ENCODE data around the gene CATSPER4.
A peak's percentile ranks its signal among the peaks of the same experiment; 100 is the strongest.

CATSPER4 gene

GRCh38 chr1:26203642-26204318 is 13.4 kb downstream of the CATSPER4 start:
- DNase-seq: peak in 1 of 2 donors; percentile 41
- Histone ChIP-seq H3K4me1 (no peaks in the 10 kb centered on the region), H3K9me3 (no peaks in the 10 kb centered on the region), H3K27me3 (peaks cover 0 to 33% of the 10 kb centered on the region in 2 donors), H3K4me3 (no peak overlapping the region), H3K36me3 (no peaks in the 10 kb centered on the region), H3K27ac (no peak overlapping the region)
- TF ChIP-seq, protein P1, sequence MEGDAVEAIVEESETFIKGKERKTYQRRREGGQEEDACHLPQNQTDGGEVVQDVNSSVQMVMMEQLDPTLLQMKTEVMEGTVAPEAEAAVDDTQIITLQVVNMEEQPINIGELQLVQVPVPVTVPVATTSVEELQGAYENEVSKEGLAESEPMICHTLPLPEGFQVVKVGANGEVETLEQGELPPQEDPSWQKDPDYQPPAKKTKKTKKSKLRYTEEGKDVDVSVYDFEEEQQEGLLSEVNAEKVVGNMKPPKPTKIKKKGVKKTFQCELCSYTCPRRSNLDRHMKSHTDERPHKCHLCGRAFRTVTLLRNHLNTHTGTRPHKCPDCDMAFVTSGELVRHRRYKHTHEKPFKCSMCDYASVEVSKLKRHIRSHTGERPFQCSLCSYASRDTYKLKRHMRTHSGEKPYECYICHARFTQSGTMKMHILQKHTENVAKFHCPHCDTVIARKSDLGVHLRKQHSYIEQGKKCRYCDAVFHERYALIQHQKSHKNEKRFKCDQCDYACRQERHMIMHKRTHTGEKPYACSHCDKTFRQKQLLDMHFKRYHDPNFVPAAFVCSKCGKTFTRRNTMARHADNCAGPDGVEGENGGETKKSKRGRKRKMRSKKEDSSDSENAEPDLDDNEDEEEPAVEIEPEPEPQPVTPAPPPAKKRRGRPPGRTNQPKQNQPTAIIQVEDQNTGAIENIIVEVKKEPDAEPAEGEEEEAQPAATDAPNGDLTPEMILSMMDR (IDR thresholded peaks at IDR 0.05): no peak
- intact Hi-C loops (cut with DNase I; ENCODE audit: low total_unique reads): no loop called here

DNA sequence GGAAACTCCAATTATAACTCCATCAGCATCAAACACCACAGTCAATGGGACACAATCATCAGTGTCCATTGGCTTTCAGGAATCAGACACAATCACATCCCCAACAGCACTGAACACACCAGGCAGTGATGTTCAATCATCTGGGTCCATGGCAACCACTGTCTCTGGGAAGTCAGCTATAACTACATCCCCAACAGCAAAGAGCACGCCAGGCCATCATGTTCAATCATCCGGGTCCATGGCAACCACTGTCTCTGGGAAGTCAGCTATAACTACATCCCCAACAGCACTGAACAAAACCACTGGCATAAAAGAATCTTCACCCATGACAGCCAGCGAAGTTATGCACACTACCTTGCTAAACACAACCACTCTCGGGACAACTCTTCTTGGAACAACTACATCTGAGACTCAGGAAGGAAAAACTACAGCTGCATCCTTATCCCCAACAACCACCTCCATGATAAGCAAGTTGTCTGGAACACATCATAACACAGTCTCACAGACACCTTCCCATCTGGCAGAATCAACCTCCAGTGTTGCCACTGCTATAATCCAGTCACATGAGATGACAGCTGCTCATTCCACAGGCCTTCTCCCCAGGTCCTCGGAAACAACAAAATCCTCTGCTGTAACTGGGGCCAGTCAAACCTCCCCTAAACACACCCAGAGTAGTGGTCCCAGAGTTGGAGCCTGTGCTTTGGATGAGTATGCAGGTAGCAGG is 19.9 kb downstream of the CATSPER4 start:
- Histone ChIP-seq H3K27ac (no peak overlapping the region), H3K36me3 (no peaks in the 10 kb centered on the region), H3K9me3 (no peaks in the 10 kb centered on the region), H3K27me3 (no peaks in the 10 kb centered on the region), H3K4me3 (no peak overlapping the region), H3K4me1 (no peaks in the 10 kb centered on the region)
- TF ChIP-seq, protein P1 (IDR thresholded peaks at IDR 0.05): no peak
- intact Hi-C loops (cut with DNase I; ENCODE audit: low total_unique reads): no loop called here
- no peak for DNase-seq

DNA sequence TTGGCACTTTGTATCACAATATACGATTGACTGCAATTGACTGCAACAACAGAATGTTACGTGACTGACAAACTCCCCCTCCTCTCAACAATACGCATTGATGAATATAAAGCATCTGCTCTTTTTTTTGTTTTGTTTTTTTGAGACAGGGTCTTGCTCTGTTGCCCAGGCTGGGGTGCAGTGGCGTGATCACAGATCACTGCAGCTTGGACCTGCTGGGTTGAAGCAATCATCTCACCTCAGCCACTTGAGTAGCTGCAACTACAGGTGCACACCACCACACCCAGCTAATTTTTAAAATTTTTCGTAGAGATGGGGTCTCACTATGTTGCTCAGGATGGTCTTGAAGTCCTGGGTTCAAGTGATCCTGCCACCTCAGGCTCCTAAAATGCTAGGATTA is 22.3 kb downstream of the CATSPER4 start:
- no peak overlapping the region for H3K4me3 ChIP-seq
- no peaks in the 10 kb centered on the region for H3K36me3 ChIP-seq
- H3K27ac ChIP-seq: no peak overlapping the region
- DNase-seq: no peak
- TF ChIP-seq, protein P1 (IDR thresholded peaks at IDR 0.05): no peak
- no peaks in the 10 kb centered on the region for H3K9me3 ChIP-seq
- H3K27me3 ChIP-seq: peaks cover 0 to 4% of the 10 kb centered on the region in 2 donors
- intact Hi-C loops (cut with DNase I; ENCODE audit: low total_unique reads): no loop called here
- H3K4me1 ChIP-seq: no peaks in the 10 kb centered on the region

DNA sequence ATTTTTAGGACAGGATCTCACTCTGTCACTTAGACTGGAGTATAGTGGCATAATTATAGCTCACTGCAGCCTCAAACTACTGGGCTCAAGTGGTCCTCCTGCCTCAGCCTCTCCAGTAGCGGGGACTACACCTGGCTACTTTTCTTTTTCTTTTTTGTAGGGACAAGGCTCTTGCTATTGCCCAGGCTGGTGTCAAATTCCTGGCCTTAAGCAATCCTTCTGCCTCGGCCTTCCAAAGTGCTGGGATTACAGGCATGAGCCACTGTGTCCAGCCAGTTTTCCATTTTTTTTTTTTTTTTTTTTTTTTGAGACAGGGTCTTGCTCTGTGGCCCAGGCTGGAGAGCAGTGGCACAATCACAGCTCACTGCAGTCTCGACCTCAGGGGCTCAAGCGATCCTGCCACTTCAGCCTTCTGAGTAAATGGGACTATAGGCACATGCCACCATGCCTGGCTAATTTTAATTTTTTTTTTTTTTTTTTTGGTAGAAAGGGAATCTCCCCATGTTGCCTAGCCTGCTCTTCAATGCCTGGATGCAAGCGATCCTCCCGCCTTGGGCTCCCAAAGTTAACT is 23.0 kb downstream of the CATSPER4 start:
- TF ChIP-seq, protein P1 (IDR thresholded peaks at IDR 0.05): no peak

DNA sequence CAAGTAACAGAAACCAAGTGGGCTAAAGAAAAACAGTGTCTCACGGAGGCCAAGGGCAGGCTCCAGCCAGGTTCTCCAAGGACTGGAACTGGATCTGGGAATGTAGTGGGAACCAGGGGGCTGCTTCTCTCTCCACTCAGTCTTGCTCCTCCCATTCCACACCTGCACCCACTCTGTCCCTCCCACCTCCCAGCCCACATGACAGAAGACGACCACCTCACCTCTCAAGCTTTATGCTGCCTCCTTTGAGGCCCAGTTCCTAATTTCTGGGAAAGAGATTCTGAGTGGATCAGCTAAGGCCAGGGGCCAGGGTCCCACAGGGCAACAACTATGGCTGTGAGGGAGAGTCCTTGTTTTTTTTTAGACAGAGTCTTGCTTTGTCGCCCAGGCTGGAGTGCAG is 24.8 kb downstream of the CATSPER4 start:
- Histone ChIP-seq H3K4me3 (no peak overlapping the region), H3K27me3 (peaks cover 0 to 20% of the 10 kb centered on the region in 2 donors), H3K4me1 (peaks cover 0 to 4% (median 0%) of the 10 kb centered on the region in 4 donors), H3K36me3 (no peaks in the 10 kb centered on the region), H3K9me3 (no peaks in the 10 kb centered on the region), H3K27ac (no peak overlapping the region)
- TF ChIP-seq, protein P1 (IDR thresholded peaks at IDR 0.05): no peak
- intact Hi-C loops (cut with DNase I; ENCODE audit: low total_unique reads): no loop called here
- DNase-seq: no peak

More for the DNA sequence above, 23.0 kb downstream of the CATSPER4 start:
- no peak overlapping the region for H3K27ac ChIP-seq
- no peaks in the 10 kb centered on the region for H3K36me3 ChIP-seq
- H3K4me3 ChIP-seq: no peak overlapping the region
- no peaks in the 10 kb centered on the region for H3K9me3 ChIP-seq
- intact Hi-C loops (cut with DNase I; ENCODE audit: low total_unique reads): no loop called here
- no peaks in the 10 kb centered on the region for H3K4me1 ChIP-seq
- no peak for DNase-seq
- H3K27me3 ChIP-seq: peaks cover 0 to 4% of the 10 kb centered on the region in 2 donors
